ENCODE data around the gene CNPY3. TPM values are rescaled to one million over a fixed set of nuclear protein-coding genes. Genes with fewer than 3 reads are reported as not detected.
"Not testable (repeated sequence)": the region's sequence is repeated elsewhere in the genome, so short reads cannot be mapped to it uniquely, and the experiment has no call there.

Gene CNPY3
- total and polyA plus RNA-seq, 2 of the 13 experiments (the other 11 are each of a cell fraction or from before 2014, with no cell fraction given) = 42.3 to 60.2 TPM

DNA sequence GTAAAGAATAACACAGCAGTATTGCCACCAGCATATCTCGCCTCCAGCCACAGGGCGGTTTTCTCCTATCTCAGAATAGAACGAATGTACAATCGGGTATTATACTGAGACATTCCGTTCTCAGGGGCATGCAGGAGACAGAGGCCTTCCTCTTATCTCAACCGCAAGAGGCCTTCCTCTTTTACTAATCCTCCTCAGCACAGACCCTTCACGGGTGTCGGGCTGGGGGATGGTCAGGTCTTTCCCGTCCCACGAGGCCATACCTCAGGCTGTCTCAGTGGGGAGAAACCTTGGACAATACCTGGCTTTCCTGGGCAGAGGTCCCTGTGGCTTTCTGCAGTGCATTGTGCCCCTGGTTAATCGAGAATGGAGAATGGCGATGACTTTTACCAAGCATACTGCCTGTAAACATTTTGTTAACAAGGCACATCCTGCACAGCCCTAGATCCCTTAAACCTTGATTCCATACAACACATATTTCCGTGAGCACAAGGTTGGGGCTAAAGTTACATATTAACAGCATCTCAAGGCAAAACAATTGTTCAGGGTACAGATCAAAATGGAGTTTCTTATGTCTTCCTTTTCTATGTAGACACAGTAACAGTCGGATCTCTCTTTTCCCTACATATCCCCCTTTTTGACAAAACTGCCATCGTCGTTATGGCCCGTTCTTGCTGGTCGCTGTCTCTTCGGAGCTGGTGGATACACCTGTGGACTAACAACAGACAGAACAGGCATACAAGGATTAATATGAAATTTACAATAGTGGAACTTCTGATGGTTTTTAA lies 35.0 kb upstream of the CNPY3 start:
- peak; percentile 32 for FAIRE-seq
- H3K4me1 ChIP-seq (ENCODE audit: insufficient read depth, low read length) = peaks cover 44% of the 10 kb centered on the region
- intact Hi-C loops (cut with micrococcal nuclease; ENCODE audit: unreplicated experiment) = loop anchor here (5.0 kb wide), 1 partner anchor 167 kb away; no protein-coding TSS in a partner anchor
- in situ Hi-C loops (cut with HindIII; ENCODE audit: extremely low pct_ligation_motif_present, low pct_unique_long_range_greater_than_20kb); H3K36me3 ChIP-seq (replicated peaks in 1 of 2; ENCODE audit: control insufficient read depth in 1 of 2, insufficient read depth in 2 of 2, low read length in 2 of 2); H3K9me3 ChIP-seq (ENCODE audit: low read length); H3K79me2 ChIP-seq (ENCODE audit: insufficient read depth, low read length); H4K20me1 ChIP-seq (ENCODE audit: insufficient read depth, low read length); H3K27me3 ChIP-seq (ENCODE audit: control insufficient read depth in 1 of 2, insufficient read depth in 2 of 2, low read length in 2 of 2); BruUV-seq (replicated peaks); CTCF ChIA-PET (ENCODE audit: low intra/inter-chr PET ratio, low total read pairs); DNase-seq (ENCODE audit: low spot score); ATAC-seq; TF ChIP-seq SOX13 (IDR thresholded peaks at IDR 0.05): not testable (repeated sequence)
- H3K4me3 ChIP-seq (replicated peaks in 1 of 3; ENCODE audit: insufficient read depth in 1 of 3, low read depth in 2 of 3, low read length in 3 of 3) = peak overlapping the region; percentile 41 to 62 (median 52); a peak in 5 of 6 replicates
- H3K9ac ChIP-seq (ENCODE audit: insufficient read depth, low read depth, low read length) = peak overlapping the region; percentile 59
- peak overlapping the region; percentile 90 for H3K4me2 ChIP-seq (ENCODE audit: low read depth, low read length)
- POLR2A ChIA-PET = interaction anchor here (2.7 to 7.3 kb wide), 2 partner anchors 14 to 15 kb away, joined by 10 to 147 read pairs; partner anchors contain the start of gene RPL7L1
- 10% methylated on average over 17 of the region's 19 CpGs for WGBS (ENCODE audit: low lambda C conversion rate)
- H2AFZ ChIP-seq (ENCODE audit: low read length) = peak overlapping the region; percentile 83
- peak overlapping the region; percentile 10 for H3K27ac ChIP-seq (ENCODE audit: extremely low read length, insufficient read depth, low read length)
- TF ChIP-seq DMAP1 (CRISPR knock-in tag; IDR thresholded peaks at IDR 0.05) (0 out of 2 replicates have a peak, but pooled peaks have one; percentile 44), MED1 (CRISPR knock-in tag; IDR thresholded peaks at IDR 0.05) (0 out of 2 replicates have a peak, but pooled peaks have one; percentile 29), MYC (CRISPR knock-in tag; IDR thresholded peaks at IDR 0.05; ENCODE audit: borderline replicate concordance) (peak; percentile 61; the same call in 1 of the 2 replicates), MTA1 (CRISPR knock-in tag; IDR thresholded peaks at IDR 0.05; ENCODE audit: borderline replicate concordance) (0 out of 2 replicates have a peak, but pooled peaks have one; percentile 53), SAP130 (CRISPR knock-in tag; IDR thresholded peaks at IDR 0.05; ENCODE audit: low read depth) (peak; percentile 51), REPIN1 (CRISPR knock-in tag; IDR thresholded peaks at IDR 0.05; ENCODE audit: borderline replicate concordance, low read depth) (peak; percentile 40; the same call in 1 of the 2 replicates), GATAD2A (CRISPR knock-in tag; IDR thresholded peaks at IDR 0.05) (peak; percentile 63; the same call in 1 of the 2 replicates), SOX13 (CRISPR knock-in tag; conservative IDR thresholded peaks at IDR 0.05 in 1 of 2, IDR thresholded peaks at IDR 0.05 in 1 of 2) (peak in 1 of 2 experiments; percentile 55; a peak in 2 of 4 replicates), FOXK1 (CRISPR knock-in tag; IDR thresholded peaks at IDR 0.05; ENCODE audit: borderline replicate concordance, low read depth) (0 out of 2 replicates have a peak, but pooled peaks have one; percentile 40), SNAPC2 (CRISPR knock-in tag; IDR thresholded peaks at IDR 0.05) (0 out of 2 replicates have a peak, but pooled peaks have one; percentile 28), PITX1 (CRISPR knock-in tag; IDR thresholded peaks at IDR 0.05) (peak; percentile 64; the same call in 1 of the 2 replicates), ZFX (CRISPR knock-in tag; IDR thresholded peaks at IDR 0.05; ENCODE audit: low read depth) (peak; percentile 81), RARG (CRISPR knock-in tag; IDR thresholded peaks at IDR 0.05; ENCODE audit: low read depth) (peak; percentile 66; the same call in 1 of the 2 replicates)
- TF ChIP-seq, protein P1, sequence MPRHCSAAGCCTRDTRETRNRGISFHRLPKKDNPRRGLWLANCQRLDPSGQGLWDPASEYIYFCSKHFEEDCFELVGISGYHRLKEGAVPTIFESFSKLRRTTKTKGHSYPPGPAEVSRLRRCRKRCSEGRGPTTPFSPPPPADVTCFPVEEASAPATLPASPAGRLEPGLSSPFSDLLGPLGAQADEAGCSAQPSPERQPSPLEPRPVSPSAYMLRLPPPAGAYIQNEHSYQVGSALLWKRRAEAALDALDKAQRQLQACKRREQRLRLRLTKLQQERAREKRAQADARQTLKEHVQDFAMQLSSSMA (CRISPR knock-in tag; IDR thresholded peaks at IDR 0.05) = 0 out of 2 replicates have a peak, but pooled peaks have one; percentile 26
- TF ChIP-seq, protein P2, sequence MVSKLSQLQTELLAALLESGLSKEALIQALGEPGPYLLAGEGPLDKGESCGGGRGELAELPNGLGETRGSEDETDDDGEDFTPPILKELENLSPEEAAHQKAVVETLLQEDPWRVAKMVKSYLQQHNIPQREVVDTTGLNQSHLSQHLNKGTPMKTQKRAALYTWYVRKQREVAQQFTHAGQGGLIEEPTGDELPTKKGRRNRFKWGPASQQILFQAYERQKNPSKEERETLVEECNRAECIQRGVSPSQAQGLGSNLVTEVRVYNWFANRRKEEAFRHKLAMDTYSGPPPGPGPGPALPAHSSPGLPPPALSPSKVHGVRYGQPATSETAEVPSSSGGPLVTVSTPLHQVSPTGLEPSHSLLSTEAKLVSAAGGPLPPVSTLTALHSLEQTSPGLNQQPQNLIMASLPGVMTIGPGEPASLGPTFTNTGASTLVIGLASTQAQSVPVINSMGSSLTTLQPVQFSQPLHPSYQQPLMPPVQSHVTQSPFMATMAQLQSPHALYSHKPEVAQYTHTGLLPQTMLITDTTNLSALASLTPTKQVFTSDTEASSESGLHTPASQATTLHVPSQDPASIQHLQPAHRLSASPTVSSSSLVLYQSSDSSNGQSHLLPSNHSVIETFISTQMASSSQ (IDR thresholded peaks at IDR 0.05; ENCODE audit: low read depth) = not testable (repeated sequence)
- TF ChIP-seq, protein P2 (CRISPR knock-in tag; IDR thresholded peaks at IDR 0.05; ENCODE audit: borderline replicate concordance) = peak; percentile 79
- TF ChIP-seq, protein P3, sequence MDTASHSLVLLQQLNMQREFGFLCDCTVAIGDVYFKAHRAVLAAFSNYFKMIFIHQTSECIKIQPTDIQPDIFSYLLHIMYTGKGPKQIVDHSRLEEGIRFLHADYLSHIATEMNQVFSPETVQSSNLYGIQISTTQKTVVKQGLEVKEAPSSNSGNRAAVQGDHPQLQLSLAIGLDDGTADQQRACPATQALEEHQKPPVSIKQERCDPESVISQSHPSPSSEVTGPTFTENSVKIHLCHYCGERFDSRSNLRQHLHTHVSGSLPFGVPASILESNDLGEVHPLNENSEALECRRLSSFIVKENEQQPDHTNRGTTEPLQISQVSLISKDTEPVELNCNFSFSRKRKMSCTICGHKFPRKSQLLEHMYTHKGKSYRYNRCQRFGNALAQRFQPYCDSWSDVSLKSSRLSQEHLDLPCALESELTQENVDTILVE (CRISPR knock-in tag; IDR thresholded peaks at IDR 0.05) = peak; percentile 41; the same call in 1 of the 2 replicates
